Cardiac muscle cell (in vitro differentiated cells and primary cell): ENCODE results near the gene RYR3. TPM values are rescaled to one million over a fixed set of nuclear protein-coding genes. Genes with fewer than 3 reads are reported as not detected.

ENCODE experiments used
- DNase-seq, 2 donors: peaks; one replicate each; pipeline versions ENCODE4 v3.0.0 to v3.0.0-alpha.2; 2010 to 2017; ENCODE audit warnings: low read depth in 1 of 2, low spot score in 1 of 2
- H3K27ac ChIP-seq: fragments of 200-600 bp; sonication (generic); 2 replicates; pipeline ENCODE4 v1.5.1; 2016
- H3K27me3 ChIP-seq: fragments of 200-600 bp; sonication (generic); 2 replicates; pipeline ENCODE4 v1.6.0; 2016; ENCODE audit warnings: control low read depth
- H3K36me3 ChIP-seq: fragments of 200-600 bp; sonication (generic); 2 replicates; pipeline ENCODE4 v1.5.1; 2016; ENCODE audit warnings: control low read depth
- H3K4me1 ChIP-seq: fragments of 200-600 bp; sonication (generic); 2 replicates; pipeline ENCODE4 v1.8.1; 2017; ENCODE audit warnings: low read depth, mild to moderate bottlenecking, mixed run types
- H3K4me3 ChIP-seq: fragments of 200-600 bp; sonication (generic); 2 replicates; pipeline ENCODE4 v1.5.1; 2016; ENCODE audit warnings: mild to moderate bottlenecking
- H3K9me3 ChIP-seq: fragments of 200-600 bp; sonication (generic); 2 replicates; pipeline ENCODE4 v1.5.1; 2017; ENCODE audit warnings: low read depth, mild to moderate bottlenecking, control low read depth
- polyA plus RNA-seq: library from polyadenylated mRNA; unstranded; fragments of >200 nt; fragmentation: Nextera tagmentation; extraction: Ambion mirVana; gene quantifications from 2 replicates; pipeline ENCODE4 v1.2.1, GENCODE V29; 2016
- total RNA-seq: library from RNA; depleted of rRNA; stranded (reverse); fragments of >200 nt; gene quantifications from 2 replicates; pipeline ENCODE4 v1.2.3, GENCODE V29; 2016
- TF ChIP-seq, protein P1 (sequence below): IDR thresholded peaks from 2 replicates; pipeline ENCODE4 v1.5.1; 2012; ENCODE audit warnings: low read depth, mild to moderate bottlenecking, low read length

Gene RYR3
- total and polyA plus RNA-seq, 2 experiments from 2014 or later, result 0.39 to 0.54 TPM

DNA sequence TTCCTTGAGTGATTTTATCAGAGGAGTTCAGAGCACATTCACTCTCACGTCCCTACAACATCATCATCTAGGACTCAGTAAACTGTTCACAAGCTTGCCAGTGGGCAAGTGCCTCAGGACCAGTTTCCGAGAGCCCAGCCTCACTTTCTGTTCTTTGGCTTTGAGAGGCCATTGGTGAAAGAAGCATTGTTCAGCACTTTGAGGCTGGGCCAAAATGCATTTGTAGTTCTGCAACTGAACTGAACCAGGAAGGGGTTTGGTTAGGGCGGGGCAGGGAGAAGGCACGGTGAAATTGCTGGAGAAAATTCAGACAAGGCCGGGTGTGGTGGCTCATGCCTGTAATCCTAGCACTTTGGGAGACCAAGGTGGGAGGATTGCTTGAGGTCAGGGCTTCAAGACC is 435.4 kb downstream of the RYR3 start:
- no peak overlapping the region for H3K4me3 ChIP-seq
- H3K9me3 ChIP-seq, result no peaks in the 10 kb centered on the region
- no peaks in the 10 kb centered on the region for H3K4me1 ChIP-seq
- H3K36me3 ChIP-seq, result no peaks in the 10 kb centered on the region
- no peak for DNase-seq
- TF ChIP-seq, protein P1, sequence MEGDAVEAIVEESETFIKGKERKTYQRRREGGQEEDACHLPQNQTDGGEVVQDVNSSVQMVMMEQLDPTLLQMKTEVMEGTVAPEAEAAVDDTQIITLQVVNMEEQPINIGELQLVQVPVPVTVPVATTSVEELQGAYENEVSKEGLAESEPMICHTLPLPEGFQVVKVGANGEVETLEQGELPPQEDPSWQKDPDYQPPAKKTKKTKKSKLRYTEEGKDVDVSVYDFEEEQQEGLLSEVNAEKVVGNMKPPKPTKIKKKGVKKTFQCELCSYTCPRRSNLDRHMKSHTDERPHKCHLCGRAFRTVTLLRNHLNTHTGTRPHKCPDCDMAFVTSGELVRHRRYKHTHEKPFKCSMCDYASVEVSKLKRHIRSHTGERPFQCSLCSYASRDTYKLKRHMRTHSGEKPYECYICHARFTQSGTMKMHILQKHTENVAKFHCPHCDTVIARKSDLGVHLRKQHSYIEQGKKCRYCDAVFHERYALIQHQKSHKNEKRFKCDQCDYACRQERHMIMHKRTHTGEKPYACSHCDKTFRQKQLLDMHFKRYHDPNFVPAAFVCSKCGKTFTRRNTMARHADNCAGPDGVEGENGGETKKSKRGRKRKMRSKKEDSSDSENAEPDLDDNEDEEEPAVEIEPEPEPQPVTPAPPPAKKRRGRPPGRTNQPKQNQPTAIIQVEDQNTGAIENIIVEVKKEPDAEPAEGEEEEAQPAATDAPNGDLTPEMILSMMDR, result no peak
- H3K27ac ChIP-seq, result no peak overlapping the region
- no peaks in the 10 kb centered on the region for H3K27me3 ChIP-seq

DNA sequence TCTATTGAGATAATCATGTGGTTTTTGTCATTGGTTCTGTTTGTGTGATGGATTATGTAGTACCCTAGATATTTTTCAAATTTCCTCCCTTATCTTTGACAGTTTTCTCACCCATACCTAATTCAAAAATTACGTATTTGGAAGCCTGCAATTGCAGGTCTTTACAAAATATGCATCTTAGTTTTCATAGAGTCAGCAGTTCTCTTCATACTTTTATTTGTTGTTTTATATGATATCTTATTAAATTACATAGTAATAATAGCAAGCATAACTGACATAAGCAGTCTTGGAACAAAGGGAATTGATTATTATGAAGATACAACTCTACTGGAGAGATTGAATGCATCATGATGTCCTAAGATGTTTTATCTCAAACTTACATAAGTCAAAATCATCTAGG is 442.2 kb downstream of the RYR3 start:
- TF ChIP-seq, protein P1, result no peak
- H3K27ac ChIP-seq, result no peak overlapping the region
- H3K4me3 ChIP-seq, result no peak overlapping the region
- no peaks in the 10 kb centered on the region for H3K9me3 ChIP-seq
- H3K4me1 ChIP-seq, result no peaks in the 10 kb centered on the region
- DNase-seq, result no peak
- H3K36me3 ChIP-seq, result no peaks in the 10 kb centered on the region
- H3K27me3 ChIP-seq, result no peaks in the 10 kb centered on the region

DNA sequence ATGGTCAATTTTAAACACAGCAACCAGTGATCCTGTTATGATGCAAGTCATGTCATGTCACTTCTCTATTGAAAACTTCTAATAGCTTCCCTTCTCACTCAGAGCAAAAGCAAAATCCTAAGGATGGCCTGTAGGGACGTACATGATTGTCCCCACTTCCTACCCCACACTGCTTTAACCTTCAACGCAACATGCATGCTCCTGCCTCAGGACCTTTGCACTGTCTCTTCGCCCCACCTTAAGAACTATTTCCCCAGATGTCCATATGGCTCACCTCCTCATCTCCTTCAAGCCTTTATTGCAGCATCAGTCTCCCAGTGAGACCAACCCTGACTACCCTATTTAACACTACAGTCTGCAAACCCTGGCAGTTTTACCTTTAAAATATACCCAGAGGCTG is 443.5 kb downstream of the RYR3 start:
- H3K27ac ChIP-seq, result no peak overlapping the region
- H3K36me3 ChIP-seq, result no peaks in the 10 kb centered on the region
- TF ChIP-seq, protein P1, result no peak
- no peaks in the 10 kb centered on the region for H3K27me3 ChIP-seq
- DNase-seq, result no peak
- H3K4me1 ChIP-seq, result no peaks in the 10 kb centered on the region
- no peak overlapping the region for H3K4me3 ChIP-seq
- H3K9me3 ChIP-seq, result no peaks in the 10 kb centered on the region

DNA sequence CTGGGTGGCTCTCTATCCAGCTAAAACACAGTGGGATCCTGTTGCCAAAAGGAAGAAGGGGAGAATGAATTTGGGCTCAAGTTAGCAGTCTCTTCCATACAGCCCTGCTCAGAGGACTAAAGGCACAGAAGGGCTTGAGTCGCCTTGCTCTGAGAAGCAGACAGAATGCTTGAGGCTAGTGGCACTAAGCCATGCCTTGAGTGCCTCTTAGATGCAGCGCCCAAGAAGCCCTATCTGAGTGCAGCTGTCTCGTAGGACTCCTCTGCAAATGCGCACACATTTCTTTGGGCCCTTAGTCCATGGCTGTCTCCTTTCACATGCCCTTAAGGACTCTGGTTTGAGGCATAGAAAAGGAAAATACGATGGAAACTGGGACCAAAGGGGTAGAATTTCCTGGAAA is 446.2 kb downstream of the RYR3 start:
- H3K4me3 ChIP-seq, result no peak overlapping the region
- no peaks in the 10 kb centered on the region for H3K27me3 ChIP-seq
- H3K4me1 ChIP-seq, result no peaks in the 10 kb centered on the region
- no peaks in the 10 kb centered on the region for H3K9me3 ChIP-seq
- H3K36me3 ChIP-seq, result no peaks in the 10 kb centered on the region
- TF ChIP-seq, protein P1, result no peak
- H3K27ac ChIP-seq, result no peak overlapping the region
- DNase-seq, result no peak

DNA sequence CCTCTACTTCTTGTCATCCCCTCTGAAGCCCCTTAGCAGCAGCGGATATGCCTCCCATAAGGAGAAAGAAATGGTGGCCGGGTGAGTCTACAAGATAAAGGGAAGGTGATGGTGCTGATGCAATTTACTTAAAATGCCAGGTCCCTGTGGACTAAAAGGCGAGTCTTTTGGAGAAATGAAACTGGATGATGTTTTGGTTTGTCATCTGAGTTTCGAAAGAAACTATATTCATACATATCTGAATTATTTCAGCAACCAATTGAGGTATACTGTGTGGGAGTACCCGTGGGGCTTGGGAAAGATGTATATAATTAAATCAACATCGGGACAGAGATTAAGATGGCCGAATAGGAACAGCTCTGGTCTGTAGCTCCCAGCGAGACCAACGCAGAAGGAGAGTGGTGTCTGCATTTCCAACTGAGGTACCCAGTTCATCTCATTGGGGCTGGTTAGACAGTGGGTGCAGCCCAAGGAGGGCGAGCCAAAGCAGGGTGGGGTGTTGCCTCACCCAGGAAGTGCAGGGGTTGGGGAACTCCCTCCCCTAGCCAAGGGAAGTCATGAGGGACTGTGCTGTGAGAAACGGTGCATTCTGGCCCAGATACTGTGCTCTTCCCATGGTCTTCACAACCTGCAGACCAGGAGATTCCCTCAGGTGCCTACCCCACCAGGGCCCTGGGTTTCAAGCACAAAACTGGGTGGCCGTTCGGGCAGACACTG is 446.9 kb downstream of the RYR3 start:
- TF ChIP-seq, protein P1, result no peak
- H3K9me3 ChIP-seq, result no peaks in the 10 kb centered on the region

More for the DNA sequence above, 446.9 kb downstream of the RYR3 start:
- Histone ChIP-seq H3K27ac (no peak overlapping the region), H3K4me1 (no peaks in the 10 kb centered on the region), H3K36me3 (no peaks in the 10 kb centered on the region), H3K4me3 (no peak overlapping the region), H3K27me3 (no peaks in the 10 kb centered on the region)
- DNase-seq, result no peak
